GM18519 (cell line): ENCODE measurements around the gene ZNF714.

Experiments
- ATAC-seq: cut with Tn5 transposase; IDR thresholded peaks from one replicate; pipeline ENCODE4 v1.9.1; 2021; ENCODE audit warnings: mild to moderate bottlenecking, moderate library complexity; ENCODE audit not compliant: unreplicated experiment, low FRiP score

The ZNF714 gene

GRCh38 chr19:21082011-21082975 lies at the start of gene ZNF714:
Gene ZNF714, plus strand, starts transcription at chr19:21082203. Its CDS starts 16,066 bp downstream, at chr19:21098269.
- peak; percentile 97 for ATAC-seq

DNA sequence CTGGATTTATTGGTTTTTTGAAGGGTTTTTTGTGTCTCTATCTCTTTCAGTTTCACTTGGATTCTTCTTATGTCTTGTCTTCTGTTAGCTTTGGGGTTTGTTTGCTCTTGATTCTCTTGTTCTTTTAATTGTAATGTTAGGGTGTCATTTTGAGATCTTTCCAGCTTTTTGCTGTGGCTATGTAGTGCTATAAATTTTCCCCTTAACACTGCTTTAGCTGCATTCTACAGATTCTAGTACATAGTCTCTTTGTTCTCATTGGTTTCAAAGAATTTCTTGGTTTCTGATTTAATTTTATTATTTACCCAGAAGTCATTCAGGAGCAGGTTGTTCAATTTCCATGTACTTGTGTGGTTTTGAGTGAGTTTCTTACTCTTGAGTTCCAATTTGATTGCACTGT lies 37.0 kb upstream of the ZNF714 start:
- ATAC-seq, result no peak

GRCh38 chr19:21046489-21046888 lies 35.5 kb upstream of the ZNF714 start:
- ATAC-seq, result no peak

- no peak for ATAC-seq
These were observed 34.3 kb upstream of the ZNF714 start for GRCh38 chr19:21047716-21048115.

DNA sequence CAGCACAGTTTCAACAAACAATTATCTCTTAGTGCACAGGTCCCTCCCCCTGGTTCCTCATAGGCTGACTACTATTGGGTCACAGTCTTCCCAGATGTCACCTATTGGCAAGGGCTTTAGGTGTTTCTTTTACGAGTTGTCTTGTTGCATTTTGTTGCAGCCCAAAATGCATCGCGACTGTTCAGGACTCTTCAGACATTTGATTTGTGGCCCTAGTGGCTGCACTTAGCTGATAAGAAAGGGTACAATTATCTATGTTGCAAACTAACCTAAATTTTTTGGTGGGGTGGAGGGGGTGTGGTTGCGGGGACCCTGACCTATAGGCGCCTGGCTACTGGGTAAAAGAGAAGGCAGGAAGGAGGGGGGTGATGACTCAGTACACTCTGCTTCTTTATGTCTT lies 29.1 kb upstream of the ZNF714 start:
- no peak for ATAC-seq

- ATAC-seq, result no peak
These were observed 16.7 kb upstream of the ZNF714 start for GRCh38 chr19:21065336-21065735.

DNA sequence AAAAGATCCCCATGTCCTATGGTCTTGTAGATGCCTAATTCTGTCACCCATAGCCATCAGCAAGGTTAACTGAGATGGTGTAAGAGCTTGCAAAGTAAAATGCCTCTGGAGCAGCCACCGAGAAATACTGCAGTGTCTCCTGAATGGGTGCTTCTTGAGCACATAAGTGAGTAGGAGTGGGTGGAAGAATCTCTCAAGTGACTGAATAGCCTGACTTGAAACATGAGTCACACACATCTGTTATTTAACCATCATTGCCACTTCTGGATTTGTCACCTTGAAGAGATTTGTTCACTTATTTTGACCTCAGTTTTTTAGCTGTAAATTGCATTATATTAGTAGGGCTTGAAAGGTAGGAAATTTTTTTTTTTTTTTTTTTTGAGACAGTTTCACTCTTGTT lies 2.3 kb downstream of the ZNF714 start:
- no peak for ATAC-seq

GRCh38 chr19:21087871-21088270 lies 5.9 kb downstream of the ZNF714 start:
- ATAC-seq, result no peak

DNA sequence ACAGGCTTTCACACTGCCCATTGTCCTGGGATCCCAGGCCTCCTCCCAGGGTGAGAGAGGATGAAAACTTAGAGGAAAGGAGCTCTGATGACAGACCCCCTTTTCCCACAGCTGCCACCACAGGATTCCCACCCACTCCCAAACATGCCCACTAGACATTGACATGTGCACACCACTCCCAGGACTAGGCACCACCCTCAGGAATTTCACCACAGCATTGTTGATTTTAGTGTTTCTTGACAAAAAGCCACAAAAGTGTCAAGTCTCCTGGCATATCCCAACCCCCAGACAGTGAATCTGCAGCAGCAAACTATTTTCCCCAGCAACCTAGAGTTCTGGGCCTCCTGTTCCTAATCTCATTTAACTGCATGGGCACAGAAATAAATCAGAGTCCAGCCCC lies 10.1 kb downstream of the ZNF714 start:
- ATAC-seq, result no peak

DNA sequence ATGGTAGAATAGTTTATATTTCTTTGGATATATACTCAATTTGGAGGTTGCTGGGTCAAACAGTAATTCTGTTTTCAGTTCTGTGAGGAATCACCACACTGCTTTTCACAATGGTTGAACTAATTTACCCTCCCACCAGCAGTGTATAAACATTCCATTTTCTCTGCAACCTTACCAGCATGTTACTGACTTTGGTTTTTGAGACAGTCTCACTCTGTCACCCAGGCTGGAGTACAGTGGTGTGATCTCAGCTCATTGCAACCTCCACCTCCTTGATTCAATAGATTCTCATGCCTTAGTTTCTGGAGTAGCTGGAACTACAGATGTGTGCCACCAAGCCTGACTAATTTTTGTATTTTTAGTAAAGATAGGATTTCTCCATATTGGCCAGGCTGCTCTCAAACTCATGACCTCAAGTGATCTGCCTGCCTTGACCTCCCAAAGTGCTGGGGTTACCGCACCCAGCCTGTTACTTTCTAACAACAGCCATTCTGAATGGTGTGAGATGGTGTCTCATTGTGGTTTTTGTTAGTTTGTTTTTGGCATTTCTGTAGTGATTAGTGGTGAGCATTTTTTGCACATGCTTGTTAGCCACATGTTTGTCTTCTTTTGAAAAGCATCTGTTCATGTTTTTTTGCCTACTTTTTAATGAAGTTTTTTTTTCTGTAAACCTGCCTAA lies 12.5 kb downstream of the ZNF714 start:
- ATAC-seq, result no peak

DNA sequence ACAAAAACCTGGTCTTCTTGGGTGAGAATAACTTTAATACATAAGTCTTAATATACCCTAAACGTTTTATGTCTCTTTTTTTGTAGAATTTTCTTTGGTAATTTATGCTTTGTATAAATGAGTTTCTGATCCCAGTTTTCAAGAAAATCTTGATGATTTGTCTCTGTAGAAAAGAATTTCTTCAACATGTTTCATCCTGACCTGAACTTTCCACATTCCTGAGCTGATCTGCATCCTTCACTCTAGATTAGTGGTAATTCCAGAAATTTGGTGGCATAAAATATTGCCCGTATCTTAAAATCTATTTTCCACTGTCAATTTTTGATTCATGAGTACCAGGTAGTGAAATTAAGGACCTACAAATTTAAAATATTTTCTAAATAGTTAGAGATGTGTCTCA lies 16.3 kb downstream of the ZNF714 start:
- no peak for ATAC-seq

DNA sequence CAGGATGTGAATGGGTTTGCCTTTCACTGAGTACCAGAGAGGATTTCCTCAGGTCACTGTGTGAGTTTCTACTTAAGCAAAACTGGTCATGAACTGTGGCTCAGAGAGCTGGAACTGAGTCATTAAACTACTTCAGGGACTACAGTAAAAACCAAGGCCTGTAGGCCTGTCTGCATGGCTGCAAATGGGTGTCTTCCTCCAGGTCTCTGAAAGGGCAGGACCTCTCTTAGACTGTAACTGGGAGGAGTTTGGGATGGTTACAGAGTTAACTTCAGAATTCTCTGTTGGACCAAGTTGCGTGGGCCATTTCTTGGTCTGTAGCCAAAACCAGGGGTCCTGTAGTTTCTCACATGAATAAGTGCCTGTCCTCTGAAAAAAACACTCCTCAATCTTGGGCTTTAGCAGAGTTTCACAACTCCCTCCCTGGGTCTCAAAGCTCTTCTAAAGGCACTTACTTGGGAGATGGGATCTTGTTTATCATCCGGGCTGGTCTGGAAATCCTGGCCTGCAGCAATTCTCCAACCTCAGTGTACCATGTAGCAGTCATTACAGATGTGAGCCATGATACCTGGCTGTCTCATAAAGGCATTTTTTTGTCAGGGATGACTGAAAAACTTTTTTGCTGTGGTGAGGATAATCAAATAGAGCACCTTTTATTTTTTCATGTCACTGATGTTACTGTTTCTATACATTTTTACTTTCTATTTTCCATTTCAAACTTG lies 19.7 kb downstream of the ZNF714 start:
- ATAC-seq, result no peak

DNA sequence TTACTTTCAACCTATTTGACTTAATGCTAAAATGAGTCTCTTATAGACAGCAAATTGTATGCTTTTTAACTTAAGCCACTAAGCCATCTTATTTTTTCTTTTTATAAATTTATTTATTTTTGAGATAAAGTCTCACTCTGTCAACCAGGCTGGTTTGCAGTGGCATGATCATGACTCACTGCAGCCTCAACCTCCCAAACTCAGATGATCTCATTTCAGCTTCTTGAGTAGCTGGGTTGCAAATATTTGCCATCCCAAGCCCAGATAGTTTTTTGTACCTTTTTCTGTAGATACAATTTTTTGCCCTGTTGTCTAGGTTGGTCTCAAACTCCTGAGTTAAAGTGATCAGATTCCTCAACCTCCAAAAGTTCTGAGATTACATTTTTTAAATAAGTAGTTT lies 27.1 kb downstream of the ZNF714 start:
- ATAC-seq, result no peak

- no peak for ATAC-seq
These were observed 28.2 kb downstream of the ZNF714 start for GRCh38 chr19:21110183-21110582.

DNA sequence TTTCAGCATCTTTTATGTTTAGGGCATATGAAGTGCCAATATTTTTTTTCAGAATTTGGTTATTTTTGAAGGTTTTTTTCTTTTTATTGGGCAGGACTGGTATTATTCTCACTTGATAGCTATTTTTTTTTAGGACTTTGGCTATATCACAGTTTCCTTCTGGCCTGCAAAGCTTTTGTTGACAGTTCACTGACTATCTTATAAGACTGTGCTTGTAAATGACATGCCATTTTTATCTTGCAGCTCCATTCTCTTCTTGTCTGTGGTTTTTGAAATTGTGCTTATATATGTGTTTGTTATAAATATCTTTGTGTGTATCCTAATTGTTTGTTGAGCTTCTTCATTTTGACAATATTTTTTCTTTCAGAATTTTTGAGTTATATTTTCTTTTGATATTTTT lies 33.4 kb downstream of the ZNF714 start:
- no peak for ATAC-seq

GRCh38 chr19:21117041-21117907 lies 35.3 kb downstream of the ZNF714 start:
- ATAC-seq, result no peak

GRCh38 chr19:21126078-21126477 lies 44.1 kb downstream of the ZNF714 start:
- no peak for ATAC-seq

GRCh38 chr19:21127001-21127400 lies 45.0 kb downstream of the ZNF714 start:
- no peak for ATAC-seq

DNA sequence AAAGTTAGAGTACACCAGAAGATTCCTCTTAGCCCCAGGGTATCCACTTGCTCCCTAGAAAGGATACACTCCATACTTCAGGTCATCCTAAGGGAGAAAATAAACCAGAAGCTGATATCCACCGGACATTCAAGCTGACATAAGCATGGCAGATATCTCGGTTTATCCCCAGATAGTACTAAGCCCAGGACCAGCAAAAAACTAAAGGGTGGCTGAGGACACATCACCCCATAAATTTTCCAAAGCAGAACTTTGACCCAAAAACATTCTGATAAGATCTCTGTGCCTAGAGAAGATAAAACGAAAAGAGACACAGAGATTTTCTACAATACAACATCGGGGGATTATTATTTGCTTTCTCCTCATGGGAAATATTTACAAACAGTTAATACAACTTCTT lies 45.9 kb downstream of the ZNF714 start:
- ATAC-seq, result no peak
